Karpas-422 (cell line): ENCODE results near the gene CNN2. TPM values are rescaled to one million over a fixed set of nuclear protein-coding genes. Genes with fewer than 3 reads are reported as not detected.

Source experiments
- DNase-seq: peaks from one replicate; pipeline ENCODE4 v3.0.0-alpha.2; 2015
- H2AFZ ChIP-seq: fragments of 200-600 bp; sonication (generic); 2 replicates; pipeline ENCODE4 v1.6.1; 2014; ENCODE audit warnings: antibody characterized with exemption, low read length, mixed read lengths
- H3K27ac ChIP-seq: fragments of 200-600 bp; sonication (generic); 2 replicates; pipeline ENCODE4 v1.5.1; 2014; ENCODE audit warnings: mild to moderate bottlenecking, low read length, moderate library complexity
- H3K27me3 ChIP-seq: fragments of 200-600 bp; sonication (generic); 2 replicates; pipeline ENCODE4 v1.6.1; 2014; ENCODE audit warnings: low read length, mixed read lengths
- H3K36me3 ChIP-seq: fragments of 200-600 bp; sonication (generic); 2 replicates; pipeline ENCODE4 v1.6.1; 2014; ENCODE audit warnings: low read length, mixed read lengths; ENCODE audit not compliant: insufficient read depth
- H3K4me1 ChIP-seq: fragments of 200-600 bp; sonication (generic); 2 replicates; pipeline ENCODE4 v1.6.1; 2014; ENCODE audit warnings: mild to moderate bottlenecking, low read length, mixed read lengths
- H3K4me2 ChIP-seq: fragments of 200-600 bp; sonication (generic); 2 replicates; pipeline ENCODE4 v1.6.1; 2014; ENCODE audit warnings: low read length, low read depth, mild to moderate bottlenecking; ENCODE audit not compliant: poor library complexity, severe bottlenecking
- H3K4me3 ChIP-seq: fragments of 200-600 bp; sonication (generic); 2 replicates; pipeline ENCODE4 v1.5.1; 2014; ENCODE audit warnings: mild to moderate bottlenecking, antibody characterized with exemption, low read length, mixed read lengths
- H3K79me2 ChIP-seq: fragments of 200-600 bp; sonication (generic); 2 replicates; pipeline ENCODE4 v1.6.1; 2014; ENCODE audit warnings: mild to moderate bottlenecking, low read length, mixed read lengths
- H3K9ac ChIP-seq: fragments of 200-600 bp; sonication (generic); 2 replicates; pipeline ENCODE4 v1.6.0; 2014; ENCODE audit warnings: low read length
- H3K9me2 ChIP-seq: fragments of 200-600 bp; sonication (generic), shearing (Covaris generic); replicated peaks from 2 replicates; pipeline ENCODE4 v1.6.0; 2014; ENCODE audit warnings: mild to moderate bottlenecking, low read length, moderate library complexity; ENCODE audit not compliant: insufficient read depth
- H3K9me3 ChIP-seq: fragments of 300-700, 200-600 bp; sonication (generic); 2 replicates; pipeline ENCODE4 v1.6.1; 2014; ENCODE audit warnings: low read length, mixed read lengths
- H4K20me1 ChIP-seq: fragments of 200-600 bp; sonication (generic); 2 replicates; pipeline ENCODE4 v1.6.1; 2014; ENCODE audit warnings: mild to moderate bottlenecking, antibody characterized with exemption, low read length, low read depth; ENCODE audit not compliant: insufficient read depth
- total RNA-seq: library from RNA; depleted of rRNA; stranded (reverse); fragments of >200 nt; shearing (Covaris generic); gene quantifications from 2 replicates; pipeline ENCODE4 v1.2.3, GENCODE V29; 2014; ENCODE audit warnings: low replicate concordance

The CNN2 gene
- total RNA-seq, 1 experiment from 2014 or later = 88.6 TPM

- Histone ChIP-seq H3K4me1 (no peaks in the 10 kb centered on the region), H3K27me3 (no peaks in the 10 kb centered on the region), H3K9me2 (no peaks in the 10 kb centered on the region), H3K4me3 (no peak overlapping the region), H4K20me1 (peaks cover 20% of the 10 kb centered on the region), H3K4me2 (no peak overlapping the region), H3K36me3 (no peaks in the 10 kb centered on the region), H3K9me3 (no peaks in the 10 kb centered on the region), H3K27ac (no peak overlapping the region), H2AFZ (no peak overlapping the region), H3K9ac (no peak overlapping the region), H3K79me2 (peaks cover 14% of the 10 kb centered on the region)
- no peak for DNase-seq
These were observed 15.6 kb upstream of the CNN2 start for GRCh38 chr19:1010586-1011510.

- peaks cover 30% of the 10 kb centered on the region for H4K20me1 ChIP-seq
- DNase-seq = no peak
- H3K27me3 ChIP-seq = no peaks in the 10 kb centered on the region
- no peaks in the 10 kb centered on the region for H3K9me2 ChIP-seq
- no peak overlapping the region for H2AFZ ChIP-seq
- no peak overlapping the region for H3K4me3 ChIP-seq
- no peak overlapping the region for H3K4me2 ChIP-seq
- peaks cover 25% of the 10 kb centered on the region for H3K79me2 ChIP-seq
- no peaks in the 10 kb centered on the region for H3K36me3 ChIP-seq
- no peaks in the 10 kb centered on the region for H3K9me3 ChIP-seq
- H3K9ac ChIP-seq = no peak overlapping the region
- peaks cover 7% of the 10 kb centered on the region for H3K4me1 ChIP-seq
- no peak overlapping the region for H3K27ac ChIP-seq
These were observed 14.5 kb upstream of the CNN2 start for GRCh38 chr19:1011831-1012333.

GRCh38 chr19:1012334-1012733, 14.1 kb upstream of the CNN2 start:
- Histone ChIP-seq H3K27me3 (no peaks in the 10 kb centered on the region), H3K4me1 (peaks cover 12% of the 10 kb centered on the region), H3K79me2 (peaks cover 29% of the 10 kb centered on the region), H2AFZ (no peak overlapping the region), H3K36me3 (no peaks in the 10 kb centered on the region), H3K9ac (no peak overlapping the region), H3K27ac (no peak overlapping the region), H3K9me2 (no peaks in the 10 kb centered on the region), H4K20me1 (peaks cover 35% of the 10 kb centered on the region), H3K4me3 (no peak overlapping the region), H3K9me3 (no peaks in the 10 kb centered on the region), H3K4me2 (no peak overlapping the region)
- DNase-seq = no peak

- H3K79me2 ChIP-seq = peaks cover 38% of the 10 kb centered on the region
- DNase-seq = no peak
- no peak overlapping the region for H3K9ac ChIP-seq
These were observed 13.2 kb upstream of the CNN2 start for GRCh38 chr19:1013218-1013617.

GRCh38 chr19:1014161-1015060, 12.0 kb upstream of the CNN2 start:
- H3K9ac ChIP-seq = no peak overlapping the region
- peaks cover 32% of the 10 kb centered on the region for H3K4me1 ChIP-seq
- H3K9me2 ChIP-seq = no peaks in the 10 kb centered on the region
- H3K36me3 ChIP-seq = no peaks in the 10 kb centered on the region
- H2AFZ ChIP-seq = no peak overlapping the region
- no peak overlapping the region for H3K4me2 ChIP-seq
- no peak for DNase-seq
- H4K20me1 ChIP-seq = peaks cover 54% of the 10 kb centered on the region
- no peaks in the 10 kb centered on the region for H3K9me3 ChIP-seq
- no peaks in the 10 kb centered on the region for H3K27me3 ChIP-seq
- H3K27ac ChIP-seq = no peak overlapping the region
- no peak overlapping the region for H3K4me3 ChIP-seq
- peaks cover 50% of the 10 kb centered on the region for H3K79me2 ChIP-seq

More at GRCh38 chr19:1013218-1013617, 13.2 kb upstream of the CNN2 start:
- Histone ChIP-seq H3K4me3 (no peak overlapping the region), H3K36me3 (no peaks in the 10 kb centered on the region), H3K9me2 (no peaks in the 10 kb centered on the region), H3K27ac (no peak overlapping the region), H3K4me2 (no peak overlapping the region), H3K4me1 (peaks cover 20% of the 10 kb centered on the region), H2AFZ (no peak overlapping the region), H3K9me3 (no peaks in the 10 kb centered on the region), H3K27me3 (no peaks in the 10 kb centered on the region), H4K20me1 (peaks cover 44% of the 10 kb centered on the region)

GRCh38 chr19:1015061-1015781, 11.2 kb upstream of the CNN2 start:
- Histone ChIP-seq H3K4me3 (no peak overlapping the region), H3K36me3 (no peaks in the 10 kb centered on the region), H3K4me1 (peaks cover 36% of the 10 kb centered on the region), H3K79me2 (peaks cover 58% of the 10 kb centered on the region), H3K9me2 (no peaks in the 10 kb centered on the region), H2AFZ (no peak overlapping the region), H3K9me3 (no peaks in the 10 kb centered on the region), H3K9ac (no peak overlapping the region), H3K27ac (no peak overlapping the region), H4K20me1 (peaks cover 62% of the 10 kb centered on the region), H3K27me3 (no peaks in the 10 kb centered on the region), H3K4me2 (no peak overlapping the region)
- no peak for DNase-seq

GRCh38 chr19:1015782-1016646, 10.4 kb upstream of the CNN2 start:
- Histone ChIP-seq H3K27me3 (no peaks in the 10 kb centered on the region), H3K27ac (no peak overlapping the region), H3K4me2 (no peak overlapping the region), H3K9me2 (no peaks in the 10 kb centered on the region), H3K4me1 (peaks cover 36% of the 10 kb centered on the region), H3K79me2 (peaks cover 64% of the 10 kb centered on the region), H3K4me3 (no peak overlapping the region), H3K9ac (no peak overlapping the region; the same call in 1 of the 2 replicates), H2AFZ (no peak overlapping the region), H3K9me3 (no peaks in the 10 kb centered on the region), H4K20me1 (peaks cover 66% of the 10 kb centered on the region), H3K36me3 (no peaks in the 10 kb centered on the region)
- no peak for DNase-seq
